Right cardiac atrium (tissue), 5 donors: ENCODE results near the gene DPYD. TPM values are rescaled to one million over a fixed set of nuclear protein-coding genes. Genes with fewer than 3 reads are reported as not detected.

Experiments used
- ATAC-seq, 2 donors: fragments of 200-7000 bp; cut with Tn5 transposase; one replicate each; pipeline versions ENCODE4 v1.8.0 to v1.9.1; 2020; ENCODE audit warnings: moderate library complexity in 2 of 2, mild to moderate bottlenecking in 1 of 2
- DNase-seq, 3 donors: peaks; one replicate each; pipeline ENCODE4 v3.0.0-alpha.2; 2020
- H3K27ac ChIP-seq: one replicate; pipeline ENCODE4 v1.5.1; 2013; ENCODE audit warnings: mild to moderate bottlenecking, low read length, control low read depth, moderate library complexity
- H3K27me3 ChIP-seq: one replicate; pipeline ENCODE4 v1.6.1; 2013; ENCODE audit not compliant: control insufficient read depth, insufficient read depth
- H3K4me1 ChIP-seq: one replicate; pipeline ENCODE4 v1.6.1; 2013; ENCODE audit warnings: low read length; ENCODE audit not compliant: control insufficient read depth, insufficient read depth
- H3K4me3 ChIP-seq: one replicate; pipeline ENCODE4 v1.5.1; 2013; ENCODE audit warnings: low read length, control low read depth
- H3K9me3 ChIP-seq: one replicate; pipeline ENCODE4 v1.6.1; 2013; ENCODE audit warnings: low read length; ENCODE audit not compliant: control insufficient read depth
- WGBS: extraction: QIAGEN DNeasy Blood & Tissue Kit; methylation state at CpG from one replicate; pipeline ENCODE4 v1.1.7; 2013; 5-methylcytosine and 5-hydroxymethylcytosine counted together
- intact Hi-C, 4 donors: fragments of 100-400 bp; cut with DNase I; formaldehyde crosslinking; loops; one replicate each; pipeline versions ENCODE4 v1.11.0 to v1.14.0; 2022 to 2023
- polyA plus RNA-seq: library from polyadenylated mRNA; stranded (reverse); fragments of 200-250 nt; gene quantifications from one replicate; pipeline ENCODE4 v1.2.3, GENCODE V29; 2013
- total RNA-seq, 4 donors: library from RNA; stranded (reverse); fragmentation: NEBNext Ultra II Directional; extraction: Animal tissue kit (Norgen Biotek cat#: 25700); gene quantifications; one replicate each; pipeline ENCODE4 v1.2.1, GENCODE V29; 2021
- donor health status: healthy with polysubstance abuse.
- donor health status: DM: no; HTN: yes; CAD: no.
- donor health status: DM: no; HTN: no; CAD: no.
- donor health status: DM: no; HTN: yes; CAD: no; lungs with severe emphysema.
- donor health status: DM: yes; HTN: yes; CAD: no.

The DPYD gene
- total and polyA plus RNA-seq, 5 donors = 5.2 to 15.7 (median 15.4) TPM

GRCh38 chr1:97691325-97691724 is 229.5 kb downstream of the DPYD start:
- intact Hi-C loops = no loop called here
- Histone ChIP-seq H3K4me1 (no peaks in the 10 kb centered on the region), H3K4me3 (no peak overlapping the region), H3K27me3 (no peaks in the 10 kb centered on the region), H3K9me3 (no peaks in the 10 kb centered on the region), H3K27ac (no peak overlapping the region)
- DNase-seq (no peak), ATAC-seq (no peak)

- no peak overlapping the region for H3K27ac ChIP-seq
- H3K4me1 ChIP-seq = no peaks in the 10 kb centered on the region
- DNase-seq (no peak), ATAC-seq (no peak)
- intact Hi-C loops = no loop called here
- 89% methylated on average over 2 of the region's 2 CpGs for WGBS
- no peaks in the 10 kb centered on the region for H3K27me3 ChIP-seq
- no peaks in the 10 kb centered on the region for H3K9me3 ChIP-seq
- H3K4me3 ChIP-seq = no peak overlapping the region
Measured at GRCh38 chr1:97685360-97685759, 235.5 kb downstream of the DPYD start.

- Histone ChIP-seq H3K9me3 (no peaks in the 10 kb centered on the region), H3K4me3 (no peak overlapping the region), H3K4me1 (no peaks in the 10 kb centered on the region), H3K27me3 (no peaks in the 10 kb centered on the region), H3K27ac (no peak overlapping the region)
- ATAC-seq (no peak), DNase-seq (no peak)
- intact Hi-C loops = no loop called here
Measured at GRCh38 chr1:97680894-97681293, 239.9 kb downstream of the DPYD start.

GRCh38 chr1:97680470-97680869 is 240.4 kb downstream of the DPYD start:
- H3K27me3 ChIP-seq = no peaks in the 10 kb centered on the region
- WGBS = 83% methylated on average over 3 of the region's 3 CpGs
- intact Hi-C loops = no loop called here

GRCh38 chr1:97677702-97678101 is 243.1 kb downstream of the DPYD start:
- WGBS = 88% methylated on average over 4 of the region's 4 CpGs
- intact Hi-C loops = no loop called here
- Histone ChIP-seq H3K4me1 (no peaks in the 10 kb centered on the region), H3K27me3 (no peaks in the 10 kb centered on the region), H3K4me3 (no peak overlapping the region), H3K9me3 (no peaks in the 10 kb centered on the region), H3K27ac (no peak overlapping the region)
- no peak for ATAC-seq
- DNase-seq = no peak

More at GRCh38 chr1:97680470-97680869, 240.4 kb downstream of the DPYD start:
- H3K27ac ChIP-seq = no peak overlapping the region
- no peaks in the 10 kb centered on the region for H3K9me3 ChIP-seq
- H3K4me3 ChIP-seq = no peak overlapping the region
- DNase-seq (no peak), ATAC-seq (no peak)
- H3K4me1 ChIP-seq = no peaks in the 10 kb centered on the region

- intact Hi-C loops = no loop called here
- H3K9me3 ChIP-seq = no peaks in the 10 kb centered on the region
- H3K4me3 ChIP-seq = no peak overlapping the region
- ATAC-seq = no peak
- no peaks in the 10 kb centered on the region for H3K27me3 ChIP-seq
- no peak for DNase-seq
- H3K27ac ChIP-seq = no peak overlapping the region
- 87% methylated on average over 4 of the region's 4 CpGs for WGBS
- no peaks in the 10 kb centered on the region for H3K4me1 ChIP-seq
Measured at GRCh38 chr1:97674517-97674916, 246.3 kb downstream of the DPYD start.

- H3K27me3 ChIP-seq = no peaks in the 10 kb centered on the region
- no peak overlapping the region for H3K27ac ChIP-seq
- no peaks in the 10 kb centered on the region for H3K9me3 ChIP-seq
- intact Hi-C loops = no loop called here
- WGBS = 28% methylated on average over 2 of the region's 2 CpGs
- H3K4me1 ChIP-seq = no peaks in the 10 kb centered on the region
- DNase-seq (no peak), ATAC-seq (no peak)
- H3K4me3 ChIP-seq = no peak overlapping the region
Measured at GRCh38 chr1:97668945-97669344, 251.9 kb downstream of the DPYD start.

- ATAC-seq (no peak), DNase-seq (no peak)
- Histone ChIP-seq H3K27me3 (no peaks in the 10 kb centered on the region), H3K4me3 (no peak overlapping the region), H3K9me3 (no peaks in the 10 kb centered on the region), H3K27ac (no peak overlapping the region), H3K4me1 (no peaks in the 10 kb centered on the region)
- WGBS = 64% methylated on average over 2 of the region's 2 CpGs
- intact Hi-C loops = no loop called here
Measured at GRCh38 chr1:97660431-97661105, 260.3 kb downstream of the DPYD start.

- intact Hi-C loops = no loop called here
- no peak overlapping the region for H3K4me3 ChIP-seq
- H3K27ac ChIP-seq = no peak overlapping the region
- DNase-seq (no peak), ATAC-seq (no peak)
- H3K27me3 ChIP-seq = no peaks in the 10 kb centered on the region
- no peaks in the 10 kb centered on the region for H3K9me3 ChIP-seq
- WGBS = 83% methylated on average over 3 of the region's 3 CpGs
- no peaks in the 10 kb centered on the region for H3K4me1 ChIP-seq
Measured at GRCh38 chr1:97654876-97655585, 265.8 kb downstream of the DPYD start.

- Histone ChIP-seq H3K4me1 (peaks cover 2% of the 10 kb centered on the region), H3K27me3 (no peaks in the 10 kb centered on the region), H3K4me3 (no peak overlapping the region), H3K9me3 (no peaks in the 10 kb centered on the region), H3K27ac (no peak overlapping the region)
- ATAC-seq (no peak), DNase-seq (no peak)
- WGBS = 87% methylated on average over 3 of the region's 3 CpGs
- intact Hi-C loops = no loop called here
Measured at GRCh38 chr1:97651250-97651649, 269.6 kb downstream of the DPYD start.

- no peaks in the 10 kb centered on the region for H3K9me3 ChIP-seq
- WGBS = 76% methylated on average over 4 of the region's 4 CpGs
- ATAC-seq = no peak
- H3K27me3 ChIP-seq = no peaks in the 10 kb centered on the region
- no peak overlapping the region for H3K4me3 ChIP-seq
- H3K4me1 ChIP-seq = peaks cover 2% of the 10 kb centered on the region
- intact Hi-C loops = no loop called here
- DNase-seq = no peak
- no peak overlapping the region for H3K27ac ChIP-seq
Measured at GRCh38 chr1:97649591-97649990, 271.2 kb downstream of the DPYD start.
